IMR-90 (cell line): ENCODE data around the gene SAMD5. TPM values are rescaled to one million over a fixed set of nuclear protein-coding genes. Genes with fewer than 3 reads are reported as not detected.

Experiments used
- ATAC-seq: fragments of 200-7000 bp; cut with Tn5 transposase; 2 replicates; pipeline ENCODE4 v1.9.1; 2020; ENCODE audit warnings: low read depth, mild to moderate bottlenecking, moderate library complexity
- BruUV-seq: library from RNA; stranded (reverse); fragments of 400-500 nt; replicated peaks from 2 replicates; lab custom pipeline; 2021; lab: Mats Ljungman, UMichigan
- CTCF ChIA-PET: fragments of 300-600 bp; formaldehyde crosslinking; extraction: SDS; loops from one replicate; lab custom pipeline; 2021; ENCODE audit warnings: antibody characterized with exemption; lab: Yijun Ruan, JAX
- POLR2A ChIA-PET: fragments of 300-600 bp; sonication (Branson Sonifier 250); formaldehyde crosslinking; loops from one replicate; lab custom pipeline; 2022; ENCODE audit warnings: antibody characterized with exemption; ENCODE audit not compliant: unreplicated experiment; lab: Charles Lee
- DNase-seq: peaks from one replicate; pipeline ENCODE4 v3.0.0; 2013
- H2AFZ ChIP-seq: replicated peaks from 2 replicates; pipeline ENCODE3; 2013; ENCODE audit warnings: low read length, mild to moderate bottlenecking; ENCODE audit not compliant: poor library complexity
- H2AK5ac ChIP-seq: 2 replicates; pipeline ENCODE4 v1.6.1; 2013; ENCODE audit warnings: low read depth, low read length, inconsistent platforms
- H2AK9ac ChIP-seq: replicated peaks from 2 replicates; pipeline ENCODE3; 2013; ENCODE audit warnings: mild to moderate bottlenecking, low read depth, low read length, moderate library complexity; ENCODE audit not compliant: poor library complexity
- H2BK120ac ChIP-seq: 2 replicates; pipeline ENCODE4 v1.6.1; 2013; ENCODE audit warnings: low read depth, low read length, inconsistent platforms
- H2BK15ac ChIP-seq: 3 replicates; pipeline ENCODE4 v1.6.1; 2013; ENCODE audit warnings: low read depth, low read length, inconsistent platforms
- H2BK20ac ChIP-seq: 2 replicates; pipeline ENCODE4 v1.6.1; 2013; ENCODE audit warnings: low read depth, mild to moderate bottlenecking, inconsistent platforms, low read length, moderate library complexity
- H2BK5ac ChIP-seq: 2 replicates; pipeline ENCODE4 v1.6.1; 2013; ENCODE audit warnings: mild to moderate bottlenecking, low read depth, low read length, inconsistent platforms; ENCODE audit not compliant: poor library complexity, severe bottlenecking
- H3K14ac ChIP-seq: replicated peaks from 2 replicates; pipeline ENCODE4 v1.6.1; 2013; ENCODE audit warnings: low read depth, low read length, inconsistent platforms
- H3K18ac ChIP-seq: 2 replicates; pipeline ENCODE4 v1.6.1; 2013; ENCODE audit warnings: low read depth, low read length, control low read depth
- H3K23ac ChIP-seq: 2 replicates; pipeline ENCODE4 v1.6.1; 2013; ENCODE audit warnings: low read depth, low read length, inconsistent platforms
- H3K27ac ChIP-seq: 2 replicates; pipeline ENCODE4 v1.5.1; 2013; ENCODE audit warnings: mild to moderate bottlenecking, control low read depth, low read length; ENCODE audit not compliant: insufficient read depth
- H3K27me3 ChIP-seq: 2 replicates; pipeline ENCODE4 v1.6.1; 2013; ENCODE audit warnings: low read length; ENCODE audit not compliant: control insufficient read depth, insufficient read depth
- H3K36me3 ChIP-seq: 2 replicates; pipeline ENCODE4 v1.6.1; 2013; ENCODE audit warnings: low read length, mixed read lengths; ENCODE audit not compliant: control insufficient read depth, insufficient read depth
- H3K4ac ChIP-seq: 2 replicates; pipeline ENCODE4 v1.6.1; 2013; ENCODE audit warnings: low read depth, low read length, inconsistent platforms
- H3K4me1 ChIP-seq: 2 replicates; pipeline ENCODE4 v1.6.1; 2013; ENCODE audit warnings: low read length, mixed read lengths; ENCODE audit not compliant: control insufficient read depth, insufficient read depth
- H3K4me2 ChIP-seq: 2 replicates; pipeline ENCODE4 v1.6.1; 2013; ENCODE audit warnings: low read depth, mild to moderate bottlenecking, control low read depth, low read length, moderate library complexity
- H3K4me3 ChIP-seq: 2 replicates; pipeline ENCODE4 v1.5.1; 2013; ENCODE audit warnings: low read depth, mild to moderate bottlenecking, control low read depth, low read length, moderate library complexity; ENCODE audit not compliant: insufficient read depth
- H3K56ac ChIP-seq: 2 replicates; pipeline ENCODE4 v1.6.1; 2013; ENCODE audit warnings: low read length, inconsistent platforms; ENCODE audit not compliant: insufficient read depth; ENCODE audit errors: extremely low read depth
- H3K79me1 ChIP-seq, 2 experiments: 2 replicates each; pipeline ENCODE4 v1.6.1; 2013; ENCODE audit warnings: low read length in 2 of 2, inconsistent platforms in 1 of 2, low read depth in 1 of 2
- H3K9ac ChIP-seq: 2 replicates; pipeline ENCODE4 v1.6.1; 2013; ENCODE audit warnings: low read depth, low read length, control low read depth
- H3K9me1 ChIP-seq: 2 replicates; pipeline ENCODE4 v1.6.1; 2013; ENCODE audit warnings: low read length, inconsistent platforms; ENCODE audit not compliant: insufficient read depth
- H3K9me3 ChIP-seq: 2 replicates; pipeline ENCODE4 v1.6.1; 2013; ENCODE audit warnings: low read length; ENCODE audit not compliant: control insufficient read depth, insufficient read depth
- H4K20me1 ChIP-seq: 2 replicates; pipeline ENCODE4 v1.6.1; 2013; ENCODE audit warnings: low read length, inconsistent platforms; ENCODE audit not compliant: insufficient read depth
- H4K5ac ChIP-seq: 2 replicates; pipeline ENCODE4 v1.6.1; 2013; ENCODE audit warnings: mild to moderate bottlenecking, low read depth, low read length, control low read depth
- H4K8ac ChIP-seq, 2 experiments: 2 replicates each; pipeline ENCODE4 v1.6.1; 2013; ENCODE audit warnings: low read depth in 2 of 2, low read length in 2 of 2, control low read depth in 1 of 2, inconsistent platforms in 1 of 2
- H4K91ac ChIP-seq: 2 replicates; pipeline ENCODE4 v1.6.1; 2013; ENCODE audit warnings: low read depth, low read length, inconsistent platforms; ENCODE audit not compliant: insufficient read depth
- CEBPB ChIP-seq: IDR thresholded peaks from 2 replicates; pipeline ENCODE4 v1.6.1; 2012; ENCODE audit warnings: low read depth, low read length, improper control_type of control experiment
- CHD1 ChIP-seq: IDR thresholded peaks from 2 replicates; pipeline ENCODE4 v1.6.1; 2012; ENCODE audit warnings: low read depth, low read length, improper control_type of control experiment
- FOS ChIP-seq: fragments of 150-350 bp; IDR thresholded peaks from 2 replicates; pipeline ENCODE4 v1.6.1; 2016; ENCODE audit warnings: low read depth, low read length
- MAFK ChIP-seq: IDR thresholded peaks from 2 replicates; pipeline ENCODE4 v1.6.1; 2012; ENCODE audit warnings: low read depth, low read length, improper control_type of control experiment
- RCOR1 ChIP-seq: IDR thresholded peaks from 2 replicates; pipeline ENCODE4 v1.6.1; 2012; ENCODE audit warnings: mild to moderate bottlenecking, low read length, improper control_type of control experiment; ENCODE audit not compliant: insufficient replicate concordance
- RFX5 ChIP-seq: IDR thresholded peaks from 2 replicates; pipeline ENCODE4 v1.8.0; 2012; ENCODE audit warnings: low read depth, mild to moderate bottlenecking, low read length, moderate library complexity
- WGBS, 2 experiments: methylation state at CpG; one replicate each; pipeline versions ENCODE4 v1.1.5 to v1.1.7; 2013; ENCODE audit warnings: missing lambda C conversion rate in 2 of 2; ENCODE audit not compliant: insufficient read length in 1 of 2; ENCODE audit errors: extremely low coverage in 2 of 2; 5-methylcytosine and 5-hydroxymethylcytosine counted together
- dilution Hi-C: fragments of 300-500 bp; cut with HindIII; formaldehyde crosslinking; loops from one replicate; pipeline ENCODE4 v1.14.3; 2018; ENCODE audit warnings: low sequenced_read_pairs; ENCODE audit not compliant: unreplicated experiment
- in situ Hi-C: fragments of 300-500 bp; cut with MboI; formaldehyde crosslinking; loops from 3 replicates; pipeline ENCODE4 v1.14.3; 2019; ENCODE audit warnings: low sequenced_read_pairs, inconsistent platforms, mixed read lengths
- intact Hi-C: fragments of 100-400 bp; cut with micrococcal nuclease; formaldehyde crosslinking; loops from 2 replicates; pipeline ENCODE4 v1.10.0; 2022
- polyA plus RNA-seq, 3 experiments: library from polyadenylated mRNA; depleted of rRNA; stranded (reverse); fragments of >200 nt; gene quantifications; 2 replicates each; pipeline ENCODE4 v1.2.3, GENCODE V29; 2012; ENCODE audit warnings: low replicate concordance in 1 of 3
- total RNA-seq: library from RNA; depleted of rRNA; stranded (reverse); fragments of >200 nt; gene quantifications from 2 replicates; pipeline ENCODE4 v1.2.3, GENCODE V29; 2012
- TF ChIP-seq, protein P1 (sequence below): fragments of 150-350 bp; IDR thresholded peaks from 2 replicates; pipeline ENCODE4 v1.6.1; 2016; ENCODE audit warnings: low read depth, mild to moderate bottlenecking, low read length, moderate library complexity, borderline replicate concordance

SAMD5 gene
- total and polyA plus RNA-seq, 2 of the 4 experiments (the other 2 are of a cell fraction) = 1.0 to 1.6 TPM

DNA sequence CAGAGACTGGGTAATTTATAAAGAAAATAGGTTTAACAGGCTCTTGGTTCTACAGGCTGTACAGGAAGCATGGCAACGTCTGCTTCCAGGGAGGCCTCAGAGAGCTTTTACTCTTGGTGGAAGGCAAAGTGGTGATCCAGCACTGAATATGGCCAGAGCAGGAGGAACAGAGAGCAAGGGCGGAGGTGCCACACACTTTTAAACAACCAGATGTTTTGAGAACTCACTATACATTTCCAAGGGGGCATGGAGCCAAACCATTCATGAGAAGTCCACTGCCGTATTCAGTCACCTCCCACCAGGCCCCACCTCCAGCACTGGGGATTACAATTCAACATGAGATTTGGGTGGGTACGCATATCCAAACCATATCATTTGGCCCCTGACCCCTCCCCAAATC is 18.7 kb downstream of the SAMD5 start:
- Histone ChIP-seq H3K27me3 (no peaks in the 10 kb centered on the region), H2BK5ac (no peak overlapping the region), H3K4ac (no peak overlapping the region), H3K9me3 (no peaks in the 10 kb centered on the region), H3K79me1 (no peaks in the 10 kb centered on the region), H4K91ac (no peak overlapping the region), H2BK15ac (no peak overlapping the region), H4K20me1 (no peaks in the 10 kb centered on the region), H3K56ac (no peak overlapping the region), H3K9ac (no peak overlapping the region), H4K8ac (no peak overlapping the region), H3K4me1 (peaks cover 2% of the 10 kb centered on the region; the same call in 1 of the 2 replicates), H2AK9ac (no peak overlapping the region), H3K23ac (no peak overlapping the region), H2AK5ac (no peak overlapping the region), H3K9me1 (peaks cover 2% of the 10 kb centered on the region; the same call in 1 of the 2 replicates), H3K4me2 (no peak overlapping the region), H3K36me3 (no peaks in the 10 kb centered on the region), H2AFZ (no peak overlapping the region), H3K27ac (no peak overlapping the region), H2BK120ac (no peak overlapping the region), H3K14ac (no peak overlapping the region), H2BK20ac (no peak overlapping the region), H3K18ac (no peak overlapping the region), H3K4me3 (no peak overlapping the region), H4K5ac (no peak overlapping the region)
- ChIA-PET POLR2A (no interaction called here), CTCF (interaction anchor here (0.6 kb wide), 1 partner anchor 321 kb away, joined by 3 read pairs; no protein-coding TSS in a partner anchor)
- dilution Hi-C loops (no loop called here), in situ Hi-C loops (no loop called here), intact Hi-C loops (no loop called here)
- TF ChIP-seq FOS (no peak), RFX5 (no peak), RCOR1 (no peak), CEBPB (no peak), MAFK (no peak), CHD1 (no peak)
- TF ChIP-seq, protein P1, sequence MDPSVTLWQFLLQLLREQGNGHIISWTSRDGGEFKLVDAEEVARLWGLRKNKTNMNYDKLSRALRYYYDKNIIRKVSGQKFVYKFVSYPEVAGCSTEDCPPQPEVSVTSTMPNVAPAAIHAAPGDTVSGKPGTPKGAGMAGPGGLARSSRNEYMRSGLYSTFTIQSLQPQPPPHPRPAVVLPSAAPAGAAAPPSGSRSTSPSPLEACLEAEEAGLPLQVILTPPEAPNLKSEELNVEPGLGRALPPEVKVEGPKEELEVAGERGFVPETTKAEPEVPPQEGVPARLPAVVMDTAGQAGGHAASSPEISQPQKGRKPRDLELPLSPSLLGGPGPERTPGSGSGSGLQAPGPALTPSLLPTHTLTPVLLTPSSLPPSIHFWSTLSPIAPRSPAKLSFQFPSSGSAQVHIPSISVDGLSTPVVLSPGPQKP = no peak
- DNase-seq (no peak), ATAC-seq (no peak)
- no TSS peak for BruUV-seq
- WGBS, 2 experiments = 100% methylated on average over 1 of the region's 4 CpGs; no CpG with 5 or more reads in 1 of the 2 experiments
